Measurements from ENCODE around the gene RFX2. TPM values are rescaled to one million over a fixed set of nuclear protein-coding genes. Genes with fewer than 3 reads are reported as not detected.

The RFX2 gene
- total RNA-seq, 2 donors from 2014 or later = 12.7 to 16.1 TPM

GRCh38 chr19:6099033-6099432, 11.3 kb downstream of the RFX2 start:
- Histone ChIP-seq H3K27me3 (no peaks in the 10 kb centered on the region), H3K4me1 (peaks cover 0 to 69% of the 10 kb centered on the region in 2 donors), H3K9me3 (no peaks in the 10 kb centered on the region), H3K36me3 (no peaks in the 10 kb centered on the region), H3K4me3 (no peak overlapping the region), H3K27ac (peak overlapping the region; percentile 66 to 82)
- DNase-seq (ENCODE audit: low spot score) = no peak
- TF ChIP-seq CTCF (IDR thresholded peaks at IDR 0.05) = no peak

- Histone ChIP-seq H3K9me3 (no peaks in the 10 kb centered on the region), H3K4me3 (no peak overlapping the region), H3K27me3 (no peaks in the 10 kb centered on the region), H3K36me3 (no peaks in the 10 kb centered on the region), H3K27ac (peak overlapping the region; percentile 66 to 82), H3K4me1 (peaks cover 0 to 67% of the 10 kb centered on the region in 2 donors)
- DNase-seq (ENCODE audit: low spot score) = no peak
- TF ChIP-seq CTCF (IDR thresholded peaks at IDR 0.05) = no peak
These were observed 11.7 kb downstream of the RFX2 start for GRCh38 chr19:6098574-6098973.

GRCh38 chr19:6097911-6098310, 12.4 kb downstream of the RFX2 start:
- no peak for TF ChIP-seq CTCF (IDR thresholded peaks at IDR 0.05)
- Histone ChIP-seq H3K27ac (peak overlapping the region; percentile 66 to 82), H3K9me3 (no peaks in the 10 kb centered on the region), H3K4me3 (no peak overlapping the region), H3K27me3 (no peaks in the 10 kb centered on the region), H3K4me1 (peaks cover 0 to 67% of the 10 kb centered on the region in 2 donors), H3K36me3 (no peaks in the 10 kb centered on the region)
- no peak for DNase-seq (ENCODE audit: low spot score)

GRCh38 chr19:6095760-6096159, 14.5 kb downstream of the RFX2 start:
- no peaks in the 10 kb centered on the region for H3K36me3 ChIP-seq
- peaks cover 0 to 65% of the 10 kb centered on the region in 2 donors for H3K4me1 ChIP-seq
- H3K4me3 ChIP-seq = no peak overlapping the region
- no peak for TF ChIP-seq CTCF (IDR thresholded peaks at IDR 0.05)
- no peaks in the 10 kb centered on the region for H3K9me3 ChIP-seq
- no peak overlapping the region for H3K27ac ChIP-seq
- no peak for DNase-seq (ENCODE audit: low spot score)
- no peaks in the 10 kb centered on the region for H3K27me3 ChIP-seq

GRCh38 chr19:6092329-6093286, 17.7 kb downstream of the RFX2 start:
- H3K4me3 ChIP-seq = peak overlapping the region in 1 of 2 donors; percentile 36
- TF ChIP-seq CTCF (IDR thresholded peaks at IDR 0.05) = no peak
- peaks cover 0 to 57% of the 10 kb centered on the region in 2 donors for H3K4me1 ChIP-seq
- H3K9me3 ChIP-seq = no peaks in the 10 kb centered on the region
- DNase-seq (ENCODE audit: low spot score) = peak; percentile 90
- H3K27me3 ChIP-seq = no peaks in the 10 kb centered on the region
- H3K36me3 ChIP-seq = no peaks in the 10 kb centered on the region
- H3K27ac ChIP-seq = peak overlapping the region; percentile 87 to 96
